HG02623 (cell line): ENCODE measurements around the gene OPRM1.
A peak's percentile ranks its signal among the peaks of the same experiment; 100 is the strongest.
"Not testable (repeated sequence)": the region's sequence is repeated elsewhere in the genome, so short reads cannot be mapped to it uniquely, and the experiment has no call there.

Source experiments
- ATAC-seq: cut with Tn5 transposase; IDR thresholded peaks from one replicate; pipeline ENCODE4 v1.9.1; 2021; ENCODE audit warnings: moderate library complexity; ENCODE audit not compliant: unreplicated experiment

Gene OPRM1

GRCh38 chr6:154201688-154202087 lies 162.6 kb downstream of the OPRM1 start:
- not testable (repeated sequence) for ATAC-seq

DNA sequence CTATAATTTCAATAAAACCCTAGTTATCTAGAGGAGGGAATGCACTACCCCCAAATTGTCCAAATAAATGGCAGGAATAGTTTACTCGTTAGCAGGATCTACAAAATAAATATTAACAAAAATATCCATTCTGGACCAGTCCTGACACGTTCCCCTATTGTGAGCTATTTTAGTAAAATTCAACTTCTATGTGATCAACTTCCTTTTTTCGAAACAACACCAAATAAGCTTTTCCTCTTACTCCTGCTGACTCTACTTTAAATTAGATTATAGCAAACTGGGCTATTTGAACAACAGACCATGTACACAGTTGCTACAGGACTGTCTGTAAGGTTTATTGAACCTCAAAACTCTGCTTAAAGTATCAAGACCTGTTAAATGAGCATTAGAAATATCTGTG lies 163.3 kb downstream of the OPRM1 start:
- ATAC-seq: no peak

DNA sequence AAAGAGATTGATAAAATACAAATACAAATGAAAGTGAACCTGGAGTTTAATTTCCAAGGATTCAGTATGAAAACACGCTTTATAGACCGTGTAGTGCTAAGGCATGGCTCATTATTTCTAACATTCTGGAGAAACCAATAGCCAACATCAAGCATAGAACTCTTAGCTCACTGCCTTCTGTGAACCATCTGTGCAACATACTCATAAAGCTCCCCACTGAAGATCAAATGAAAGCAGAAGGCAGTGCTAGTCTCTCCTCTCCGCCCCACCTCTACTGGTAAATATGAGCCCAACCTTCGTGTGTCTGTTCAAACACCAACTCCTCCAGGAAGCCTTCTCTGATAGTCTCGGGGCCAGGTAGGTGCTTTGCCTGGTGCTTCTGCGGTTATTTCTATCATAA lies 163.9 kb downstream of the OPRM1 start:
- no peak for ATAC-seq

- ATAC-seq: no peak
Observed at GRCh38 chr6:154206141-154206540, 167.1 kb downstream of the OPRM1 start.

DNA sequence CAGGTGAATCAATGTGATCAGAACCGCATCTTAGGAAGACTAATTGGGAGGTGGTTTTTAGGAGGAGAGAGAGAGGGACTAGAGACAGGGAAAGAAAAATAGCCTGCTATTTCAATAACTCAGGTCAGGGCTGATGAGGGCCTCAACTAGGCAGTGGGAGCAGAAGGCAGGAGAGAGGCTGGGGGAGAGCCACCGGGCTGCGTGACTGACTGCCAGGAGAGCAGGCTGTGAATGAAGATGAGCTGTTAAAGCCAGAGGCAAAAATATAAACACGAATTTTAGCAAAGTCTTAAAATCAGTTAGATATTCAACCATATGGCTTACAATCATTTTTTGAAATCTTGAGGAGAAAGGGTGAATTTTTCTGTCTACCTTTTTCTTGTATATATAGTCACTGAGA lies 168.0 kb downstream of the OPRM1 start:
- ATAC-seq: no peak

DNA sequence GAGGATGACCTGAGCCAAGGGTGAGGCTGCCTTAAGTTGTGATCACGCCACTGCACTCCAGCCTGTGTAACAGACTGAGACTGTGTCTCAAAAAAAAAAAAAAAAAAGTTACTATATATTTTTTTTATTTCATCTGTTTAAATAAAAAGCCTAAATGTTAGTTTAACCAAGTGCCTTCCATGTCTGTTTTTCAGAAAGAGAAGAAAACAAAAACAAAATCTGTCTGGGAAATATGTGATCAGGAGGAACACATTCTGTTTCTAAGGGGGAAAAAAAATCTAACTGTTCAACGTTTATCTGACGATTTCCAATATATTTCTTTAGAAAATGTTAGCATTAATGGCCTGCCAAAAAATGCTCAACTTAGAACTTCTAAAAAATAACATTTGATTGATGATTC lies 170.5 kb downstream of the OPRM1 start:
- no peak for ATAC-seq

DNA sequence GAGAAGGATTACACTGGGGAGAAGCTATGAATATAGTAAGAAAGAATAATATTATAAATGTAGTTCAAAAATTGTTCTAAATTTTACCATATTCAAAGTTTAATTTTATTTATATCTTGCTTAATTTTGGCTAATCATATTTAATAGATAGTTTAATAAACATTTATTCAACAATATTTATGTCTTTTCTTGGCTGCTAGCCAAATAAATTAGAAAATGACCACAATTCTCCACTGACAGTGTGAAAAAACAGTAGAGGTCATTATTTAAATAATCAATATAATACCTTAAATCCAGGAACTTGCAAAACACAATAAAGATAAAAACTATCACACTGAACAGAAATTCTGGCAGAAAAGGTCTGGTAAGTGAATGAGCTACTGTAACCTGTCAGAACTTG lies 171.6 kb downstream of the OPRM1 start:
- no peak for ATAC-seq

DNA sequence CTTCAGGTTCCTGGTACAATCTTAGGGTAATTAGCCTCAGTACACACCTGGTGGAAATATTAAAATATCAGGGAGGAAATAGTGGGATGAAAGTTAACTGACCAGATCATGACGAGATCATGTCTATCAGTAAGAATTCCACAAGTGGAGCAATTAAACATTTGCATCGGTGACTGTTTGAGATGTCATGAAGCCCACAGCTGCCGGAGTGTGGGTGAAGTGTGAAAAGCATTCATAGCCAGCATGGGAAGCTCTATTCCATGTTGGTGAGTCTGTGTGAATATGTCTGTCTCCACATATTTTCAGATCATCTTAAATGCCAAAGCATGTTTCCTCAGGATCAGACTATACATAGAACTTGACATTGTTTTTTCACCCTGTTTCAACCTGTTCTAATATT lies 174.7 kb downstream of the OPRM1 start:
- no peak for ATAC-seq

GRCh38 chr6:154218301-154218700 lies 179.3 kb downstream of the OPRM1 start:
- ATAC-seq: no peak

- ATAC-seq: no peak
Observed at GRCh38 chr6:154218787-154219186, 179.7 kb downstream of the OPRM1 start.

DNA sequence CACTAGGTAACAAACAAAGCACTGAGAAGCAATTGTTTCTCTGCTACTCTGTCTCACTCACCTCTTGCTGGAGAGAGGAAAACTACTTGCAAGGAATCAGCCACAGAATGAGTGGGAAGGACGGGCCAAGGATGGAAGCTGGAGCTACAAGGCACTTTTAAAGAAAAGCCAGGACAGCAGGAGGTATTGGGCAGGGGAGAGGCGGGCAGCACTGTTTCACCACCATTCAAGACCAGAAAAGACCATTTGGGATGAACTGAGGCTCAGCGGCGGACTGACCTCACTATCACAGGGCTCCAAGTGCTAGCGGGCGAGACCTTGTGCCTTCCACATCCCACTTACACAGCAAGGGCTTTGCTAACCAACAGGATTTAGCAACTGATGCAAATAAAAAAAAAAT lies 180.2 kb downstream of the OPRM1 start:
- no peak for ATAC-seq

DNA sequence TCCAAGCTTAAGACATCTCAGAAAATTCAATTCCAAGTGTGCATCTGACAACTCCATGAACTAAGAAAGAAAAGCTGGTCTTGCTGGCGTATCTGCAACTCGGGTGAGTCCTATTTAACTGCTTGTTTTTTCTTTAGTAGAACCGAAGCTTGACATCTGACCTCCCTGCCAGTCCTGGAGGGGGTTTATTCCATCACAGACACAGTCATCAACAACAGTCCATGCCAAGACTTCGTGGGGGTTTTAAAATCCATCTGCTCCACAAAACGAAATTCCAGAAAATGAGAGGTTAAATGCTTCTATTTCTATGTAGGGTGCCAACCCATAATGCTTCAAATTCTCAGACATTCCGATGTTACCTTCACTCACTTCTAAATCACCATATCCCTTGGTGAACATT lies 183.7 kb downstream of the OPRM1 start:
- no peak for ATAC-seq

- no peak for ATAC-seq
Observed at GRCh38 chr6:154223296-154223695, 184.3 kb downstream of the OPRM1 start.

DNA sequence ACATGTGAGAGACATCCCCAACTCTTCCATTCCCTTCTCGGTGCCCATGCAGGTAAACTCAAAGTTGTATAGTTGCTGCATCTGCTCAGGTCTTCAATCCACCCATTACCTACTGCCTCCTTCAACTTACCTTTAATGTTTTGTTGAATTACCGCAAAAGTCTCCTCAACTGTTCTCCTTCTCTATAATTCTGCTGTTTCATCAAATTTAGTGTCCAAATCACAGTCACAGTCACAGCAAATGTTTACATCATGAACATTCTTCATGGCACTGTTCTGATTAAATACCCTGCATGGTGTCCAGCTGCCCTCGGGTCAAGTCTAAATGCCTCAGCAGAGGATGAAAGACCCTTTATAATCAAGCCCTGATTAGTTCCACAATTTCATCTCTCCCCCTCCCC lies 187.4 kb downstream of the OPRM1 start:
- no peak for ATAC-seq

DNA sequence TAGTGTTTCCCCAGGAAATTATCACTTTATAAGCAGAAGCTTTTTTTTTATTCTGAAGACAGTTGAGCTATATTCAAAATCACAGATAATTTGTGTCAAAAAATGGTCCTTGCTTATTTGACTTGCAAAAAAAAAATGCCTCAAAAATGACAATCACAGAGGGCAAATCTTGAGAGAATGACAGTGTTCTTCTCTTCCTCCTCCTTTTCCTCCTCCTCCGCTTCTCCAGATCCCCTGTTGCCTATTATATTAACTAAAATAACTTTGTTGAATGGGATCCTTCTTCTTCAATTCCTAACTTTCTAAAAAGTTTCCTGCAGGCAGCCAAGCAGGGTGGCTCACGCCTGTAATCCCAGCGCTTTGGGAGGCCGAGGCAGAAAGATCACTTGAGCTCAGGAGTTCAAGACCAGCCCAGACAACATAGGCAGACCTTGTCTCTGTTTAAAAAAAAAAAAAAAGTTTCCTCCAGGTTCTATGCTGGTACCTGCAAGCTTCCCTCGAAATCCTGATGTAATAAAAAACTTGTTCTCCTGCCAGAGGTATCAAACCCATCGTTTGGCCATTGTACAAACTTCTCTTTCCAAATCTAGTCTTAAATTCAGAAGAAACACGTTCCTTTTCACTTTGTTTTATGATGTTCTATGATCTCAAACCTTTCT lies 189.0 kb downstream of the OPRM1 start:
- no peak for ATAC-seq

DNA sequence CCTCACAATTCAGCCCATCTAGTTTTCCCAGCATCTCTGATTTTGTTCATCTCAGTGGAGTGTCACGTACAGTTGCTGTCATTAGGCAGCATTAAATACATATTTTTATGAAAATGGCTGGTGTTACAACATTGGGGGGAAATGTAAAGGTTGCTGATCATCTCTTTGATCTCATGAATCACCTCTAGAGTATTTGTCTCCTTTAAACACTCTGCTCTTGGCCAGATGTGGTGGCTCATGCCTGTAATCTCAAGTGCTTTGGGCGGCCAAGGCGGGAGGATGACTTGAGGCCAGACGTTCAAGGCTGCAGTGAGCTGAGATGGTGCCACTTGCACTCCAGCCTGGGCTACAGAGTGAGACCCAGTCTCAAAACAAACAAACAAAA lies 189.5 kb downstream of the OPRM1 start:
- no peak for ATAC-seq

DNA sequence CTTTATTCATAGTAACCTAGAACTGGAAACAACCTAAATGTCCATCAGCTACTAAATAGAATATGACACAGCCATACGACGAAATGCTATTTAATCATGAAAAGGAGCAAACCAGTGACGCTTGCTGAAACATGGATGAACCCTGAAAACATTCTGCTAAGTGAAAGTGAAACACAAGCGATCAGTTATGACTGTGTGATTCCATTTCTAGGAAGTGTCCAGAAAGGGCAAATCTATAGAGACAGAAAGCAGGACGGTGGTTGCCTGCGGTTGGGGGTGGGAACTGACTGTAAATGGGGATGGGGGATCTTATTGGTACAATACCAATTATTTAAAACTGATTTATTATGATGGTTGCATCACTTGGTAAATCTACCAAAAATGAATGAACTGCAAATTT lies 190.7 kb downstream of the OPRM1 start:
- ATAC-seq: peak; percentile 72

- ATAC-seq: no peak
Observed at GRCh38 chr6:154230393-154230792, 191.4 kb downstream of the OPRM1 start.

DNA sequence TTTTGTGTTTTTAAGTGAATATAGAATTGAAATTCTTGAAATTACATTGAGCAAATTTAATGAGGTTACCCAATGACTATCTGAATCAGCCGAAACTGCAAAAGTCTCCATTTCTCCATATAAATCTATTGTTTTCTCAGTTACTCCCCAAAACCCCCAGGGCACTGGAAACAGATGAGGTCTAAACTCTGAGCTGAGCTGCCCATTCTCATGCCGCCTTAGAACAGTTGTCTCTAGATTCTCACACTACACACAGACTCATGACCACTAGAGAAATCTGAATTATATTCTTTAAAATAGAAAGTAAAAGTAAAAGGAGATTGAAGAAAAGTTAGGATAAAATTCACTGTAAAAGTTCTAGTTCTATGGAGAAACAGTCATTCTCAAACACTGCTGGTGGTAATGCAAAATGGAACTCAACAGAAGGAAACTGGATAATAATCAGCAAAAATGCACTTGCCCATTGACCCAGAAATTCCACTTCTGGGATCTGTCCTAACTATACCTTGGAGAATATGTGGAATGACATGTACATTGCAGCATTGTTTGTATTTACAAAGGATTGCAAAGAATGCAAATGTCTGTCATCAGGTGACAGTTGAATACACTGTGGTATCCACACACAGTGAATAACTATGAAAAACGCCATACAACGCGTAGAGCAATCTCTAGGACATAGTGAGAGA lies 192.0 kb downstream of the OPRM1 start:
- ATAC-seq: no peak

DNA sequence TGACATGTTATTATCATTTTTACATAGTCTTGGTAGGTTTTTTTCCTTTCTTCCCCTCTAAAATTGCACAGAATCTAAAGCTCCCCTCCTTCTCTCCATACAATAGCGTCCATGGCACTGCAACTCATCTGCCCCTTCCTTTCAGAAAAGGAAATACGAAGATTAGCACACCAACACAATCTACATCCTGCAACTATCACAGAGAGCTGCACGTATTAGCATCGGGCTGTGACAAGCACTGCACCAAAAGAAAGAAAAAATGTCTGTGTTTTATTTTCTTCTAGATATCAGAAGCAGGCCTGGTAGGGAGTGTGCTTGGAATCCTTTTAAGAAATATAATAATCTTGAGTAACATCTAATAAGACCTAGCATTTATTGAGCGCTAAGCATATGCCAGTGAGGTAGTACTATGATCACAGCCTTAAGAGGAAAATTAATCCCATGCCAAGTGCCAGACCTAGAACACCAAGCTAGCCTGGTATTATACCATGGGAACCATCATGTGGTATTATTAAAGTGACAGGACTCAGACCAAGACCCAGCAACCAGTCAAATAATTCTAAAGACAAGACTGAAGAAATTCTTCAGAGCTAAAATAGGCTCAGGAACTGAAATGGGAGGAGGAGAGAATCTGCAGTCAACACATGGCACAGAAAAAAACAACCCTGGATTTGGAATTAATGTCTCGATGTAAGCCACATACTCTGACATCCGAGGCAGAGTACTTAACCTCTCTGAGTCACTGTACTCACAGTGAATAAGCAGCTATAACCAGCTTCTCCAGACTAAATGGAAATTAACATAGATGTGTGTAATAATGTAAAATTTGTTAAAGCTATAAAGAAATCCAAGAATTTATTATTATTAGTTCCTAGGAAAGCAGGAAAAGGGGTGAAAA lies 193.2 kb downstream of the OPRM1 start:
- ATAC-seq: no peak

DNA sequence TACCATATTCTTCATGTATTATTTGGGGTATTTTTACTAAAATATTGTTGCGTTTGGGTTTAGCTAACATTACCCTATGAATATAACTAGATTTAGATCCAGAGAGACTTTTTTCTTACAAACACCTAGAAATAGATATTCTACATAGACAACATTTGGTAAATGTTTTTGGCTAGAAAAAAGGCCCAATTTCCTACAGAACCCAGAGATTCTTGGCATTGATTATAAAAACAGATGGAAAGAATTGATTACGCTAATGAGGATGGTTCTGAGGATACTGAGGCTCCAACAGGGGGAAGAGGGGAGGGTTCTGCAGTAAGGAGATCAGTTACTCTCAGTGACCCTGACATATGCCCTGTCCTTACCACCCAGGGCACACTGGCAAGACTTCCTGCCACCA lies 194.3 kb downstream of the OPRM1 start:
- ATAC-seq: no peak
